Measurements from ENCODE around the gene CFAP299.
"Not testable (repeated sequence)": the region's sequence is repeated elsewhere in the genome, so short reads cannot be mapped to it uniquely, and the experiment has no call there.

Gene CFAP299

DNA sequence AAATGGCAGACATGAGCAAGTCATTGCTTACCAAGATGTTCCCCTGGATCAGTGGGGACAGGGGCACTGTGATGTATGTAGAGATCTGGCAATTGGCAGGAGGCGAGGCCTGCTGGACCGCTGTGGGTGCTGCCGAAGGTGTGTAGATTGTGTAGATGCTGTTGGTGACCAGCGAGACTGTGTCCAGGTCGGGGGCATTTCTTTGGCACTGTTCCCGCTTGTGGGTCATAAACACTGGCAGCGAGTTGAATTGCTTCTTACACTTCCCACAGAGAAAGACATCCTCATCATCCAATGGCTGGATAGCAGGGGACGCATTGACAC, 52.7 kb downstream of the CFAP299 start:
- DNase-seq (ENCODE audit: low read depth in 2 of 2) = no peak

DNA sequence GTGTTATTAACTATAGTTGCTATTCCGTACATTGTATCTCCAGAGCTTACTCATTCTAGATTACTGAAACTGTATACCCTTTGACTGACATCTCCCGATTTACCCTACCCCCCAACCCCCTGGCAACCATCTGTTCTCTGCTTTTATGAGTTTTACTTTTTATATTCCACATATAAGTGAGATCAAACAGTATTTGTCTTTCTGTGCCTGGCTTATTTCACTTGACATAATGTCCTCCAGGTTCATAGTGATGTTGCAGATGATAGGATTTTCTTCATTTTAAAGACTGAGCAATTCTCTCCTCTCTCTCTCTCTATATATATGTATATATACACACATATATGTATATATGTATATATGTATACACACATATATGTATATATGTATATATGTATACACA, 54.6 kb downstream of the CFAP299 start:
- DNase-seq (ENCODE audit: low read depth in 2 of 2) = no peak

DNA sequence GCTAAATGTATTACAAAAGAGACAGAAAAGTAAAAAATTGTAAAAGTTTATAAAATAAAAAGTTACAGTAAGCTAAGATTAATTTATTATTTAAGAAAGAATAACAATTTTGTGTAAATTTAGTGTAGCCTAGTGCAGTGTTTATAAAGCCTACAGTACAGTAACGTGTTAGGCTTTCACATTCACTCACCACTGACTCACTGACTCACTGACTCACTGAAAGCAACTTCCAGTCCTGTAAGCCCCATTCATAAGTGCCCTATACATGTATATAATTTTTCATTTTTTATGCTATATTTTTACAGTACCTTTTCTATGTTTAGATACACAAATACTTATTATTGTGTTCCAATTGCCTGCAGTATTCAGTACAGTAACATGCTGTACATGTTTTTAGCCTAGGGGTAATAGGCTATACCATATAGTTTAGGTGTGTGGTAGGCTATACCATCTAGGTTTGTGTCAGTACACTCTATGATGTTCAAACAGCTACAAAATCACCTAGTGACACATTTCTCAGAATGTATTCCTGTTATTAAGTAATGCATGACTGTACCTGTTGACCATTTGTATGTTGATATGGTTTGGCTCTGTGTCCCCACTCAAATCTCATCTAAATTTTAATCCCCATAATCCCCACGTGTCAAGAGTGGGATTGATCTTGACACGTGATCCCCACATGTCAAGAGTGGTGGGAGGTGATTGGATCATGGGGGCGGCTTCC, 57.9 kb downstream of the CFAP299 start:
- no peak for DNase-seq (ENCODE audit: low read depth in 2 of 2)

DNA sequence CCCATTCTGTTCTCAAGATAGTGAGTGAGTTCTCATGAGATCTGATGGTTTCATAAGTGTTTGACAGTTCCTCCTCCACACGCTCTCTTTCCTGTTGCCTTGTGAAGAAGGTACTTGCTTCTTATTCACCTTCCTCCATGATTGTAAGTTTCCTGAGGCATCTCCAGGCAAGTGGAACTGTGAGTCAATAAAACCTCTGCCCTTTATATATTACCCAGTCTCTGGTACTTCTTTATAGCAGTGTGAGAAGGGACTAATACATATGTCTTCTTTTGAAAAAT, 58.4 kb downstream of the CFAP299 start:
- no peak for DNase-seq (ENCODE audit: low read depth in 2 of 2)

DNA sequence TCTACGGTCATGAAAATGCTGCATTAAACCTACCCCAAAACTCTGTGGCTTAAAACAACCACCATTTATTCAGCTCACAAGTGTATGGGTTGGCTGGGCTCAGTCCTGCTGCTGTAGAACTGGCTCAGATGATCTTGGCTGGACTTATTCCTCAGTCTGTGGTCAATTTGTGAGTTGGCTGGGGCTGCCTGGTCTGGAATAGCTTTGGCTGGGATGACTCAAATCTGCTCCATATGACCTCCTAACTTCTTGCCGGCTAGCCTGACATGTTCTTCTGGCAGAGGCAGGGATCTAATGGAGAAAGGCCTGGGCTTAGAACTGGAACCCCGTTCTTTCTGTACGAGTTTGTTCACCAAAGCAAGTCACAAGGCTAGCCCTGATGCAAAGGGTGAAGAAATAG, 71.7 kb downstream of the CFAP299 start:
- no peak for DNase-seq (ENCODE audit: low read depth in 2 of 2)

DNA sequence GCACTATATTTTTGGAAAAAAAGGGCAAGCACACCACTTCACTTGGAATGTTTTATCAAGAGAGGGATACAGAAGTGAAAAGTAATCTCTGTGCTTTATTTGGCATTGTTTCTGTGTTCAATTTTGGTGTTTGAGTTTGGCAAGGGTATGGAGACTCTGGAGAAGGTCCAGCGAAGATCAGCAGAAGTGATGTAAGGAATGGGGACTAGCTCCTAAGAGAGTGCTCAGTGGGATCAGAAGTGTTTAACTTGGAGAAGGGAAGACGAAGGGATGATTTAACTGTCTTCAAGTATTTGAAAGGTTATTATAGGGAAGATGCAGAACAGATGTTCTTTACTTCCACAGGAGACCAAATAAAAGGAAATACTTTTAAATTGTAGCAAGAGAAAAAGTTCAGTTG, 74.3 kb downstream of the CFAP299 start:
- DNase-seq (ENCODE audit: low read depth in 2 of 2) = no peak

DNA sequence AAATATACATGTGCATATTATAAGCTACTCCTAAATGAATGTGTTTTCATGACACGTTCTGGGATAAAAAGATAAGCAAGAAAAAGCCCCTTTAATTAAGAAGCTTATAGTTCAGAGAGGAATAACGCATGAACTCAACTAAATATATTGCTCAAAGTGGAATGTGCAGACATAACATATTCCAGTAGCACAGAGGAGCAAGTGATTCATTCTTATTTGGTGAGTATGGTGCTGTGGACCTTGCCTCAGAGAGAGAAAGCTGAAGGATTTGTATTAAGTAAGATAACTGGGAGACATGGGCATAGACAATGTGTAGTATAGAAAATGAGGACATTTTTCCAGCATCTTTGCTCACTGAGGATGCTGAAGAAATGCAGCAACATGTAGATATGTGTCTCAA, 76.8 kb downstream of the CFAP299 start:
- DNase-seq (ENCODE audit: low read depth in 2 of 2) = no peak

DNA sequence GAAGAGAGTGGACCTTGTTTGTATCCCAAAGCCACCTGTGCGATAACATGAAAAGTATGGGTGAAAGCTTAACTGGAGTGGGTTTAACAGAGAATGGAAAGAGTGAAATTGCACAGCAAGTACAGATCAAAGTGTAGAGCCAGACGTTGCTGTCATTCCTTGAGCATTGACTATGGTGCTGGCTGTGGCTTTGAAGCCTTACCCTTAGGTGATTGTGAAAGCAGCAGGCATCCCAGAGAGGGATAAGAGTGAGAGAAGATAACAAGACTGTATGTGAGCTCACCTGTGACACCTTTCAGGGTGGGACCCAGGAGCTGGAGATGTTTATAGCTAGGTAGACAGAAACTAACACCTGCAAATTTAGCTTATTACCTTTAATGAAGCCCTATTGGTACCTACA, 77.6 kb downstream of the CFAP299 start:
- no peak for DNase-seq (ENCODE audit: low read depth in 2 of 2)

DNA sequence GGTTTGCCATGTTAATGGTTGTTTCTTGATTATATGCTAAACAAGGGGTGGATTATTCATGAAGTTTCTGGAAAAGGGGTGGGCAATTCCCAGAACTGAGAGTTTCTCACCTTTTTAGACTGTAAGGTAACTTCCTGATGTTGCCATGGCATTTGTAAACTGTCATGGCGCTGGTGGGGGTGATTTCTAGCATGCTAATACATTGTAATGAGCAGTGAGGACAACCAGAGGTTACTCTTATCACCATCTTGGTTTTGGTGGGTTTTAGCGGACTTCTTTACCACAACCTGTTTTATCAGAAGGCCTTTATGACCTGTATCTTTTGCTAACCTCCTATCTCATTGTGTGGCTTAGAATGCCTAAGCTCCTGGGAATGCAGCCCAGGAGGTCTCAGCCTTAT, 81.5 kb downstream of the CFAP299 start:
- no peak for DNase-seq (ENCODE audit: low read depth in 2 of 2)

DNA sequence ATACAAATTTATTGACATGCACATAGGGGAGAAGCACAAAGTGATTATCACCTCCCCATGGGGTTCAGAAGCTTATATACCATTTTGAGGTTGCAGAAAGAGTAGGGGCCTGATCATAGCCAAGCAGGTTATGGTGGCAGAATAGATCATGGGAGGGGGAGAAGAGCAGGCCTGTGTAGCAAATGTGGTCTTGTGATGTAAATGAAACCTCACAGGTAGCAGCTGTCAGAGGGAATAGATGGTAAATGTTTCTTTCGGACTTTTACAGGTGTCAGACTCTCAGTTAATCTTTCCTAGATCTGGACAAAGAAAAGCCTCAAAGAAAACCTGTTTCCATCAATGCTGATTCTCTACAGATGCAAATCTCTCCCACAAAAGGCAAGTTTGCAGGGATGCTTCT, 84.4 kb downstream of the CFAP299 start:
- DNase-seq (ENCODE audit: low read depth in 2 of 2) = no peak

DNA sequence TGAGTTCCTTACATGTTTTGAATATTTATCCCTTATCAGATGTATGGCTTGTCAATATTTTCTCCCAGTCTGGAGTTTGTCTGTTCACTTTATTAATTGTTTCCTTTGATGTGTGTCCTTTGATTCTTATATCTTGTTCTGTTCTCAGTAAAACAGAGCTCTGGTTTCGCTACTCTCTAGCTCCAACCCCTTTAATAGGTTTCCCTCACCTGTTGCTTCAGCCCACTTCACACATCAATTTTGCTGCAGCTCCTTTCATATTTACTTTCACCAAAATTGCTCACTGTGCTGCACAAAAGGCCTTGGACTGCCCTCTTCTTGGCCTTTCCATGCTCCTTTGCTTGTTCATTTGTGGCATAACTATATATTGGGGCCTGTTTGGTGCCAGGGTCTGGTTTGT, 85.1 kb downstream of the CFAP299 start:
- DNase-seq (ENCODE audit: low read depth in 2 of 2) = no peak

DNA sequence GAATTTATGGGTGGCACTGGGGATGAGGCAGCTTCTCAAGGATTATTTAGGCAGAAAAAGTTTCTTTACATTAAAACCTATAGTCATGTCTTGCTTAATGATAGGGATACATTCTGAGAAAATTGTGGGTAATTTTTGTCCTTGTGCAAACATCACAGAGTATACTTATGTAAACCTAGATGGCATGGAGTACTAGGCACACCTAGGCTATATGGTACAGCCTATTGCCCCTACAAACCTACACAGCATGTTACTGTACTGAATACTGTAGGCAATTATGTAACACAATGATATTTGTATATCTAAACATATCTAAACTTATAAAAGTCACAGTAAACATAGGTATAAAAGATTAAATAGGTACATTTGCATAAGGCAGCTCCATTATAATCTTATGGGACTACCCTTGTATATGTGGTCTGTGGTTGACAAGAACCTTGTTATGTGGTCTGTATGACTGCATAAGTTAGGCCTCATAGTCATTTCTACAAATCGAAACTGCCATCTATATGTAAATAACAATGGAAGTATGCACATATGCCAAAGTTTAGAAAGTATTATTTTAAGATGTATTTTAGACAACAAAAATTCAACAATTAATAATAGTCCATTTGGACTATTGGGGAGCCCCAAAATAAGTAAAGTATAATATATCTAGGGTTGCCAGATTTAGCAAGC, 87.3 kb downstream of the CFAP299 start:
- no peak for DNase-seq (ENCODE audit: low read depth in 2 of 2)

DNA sequence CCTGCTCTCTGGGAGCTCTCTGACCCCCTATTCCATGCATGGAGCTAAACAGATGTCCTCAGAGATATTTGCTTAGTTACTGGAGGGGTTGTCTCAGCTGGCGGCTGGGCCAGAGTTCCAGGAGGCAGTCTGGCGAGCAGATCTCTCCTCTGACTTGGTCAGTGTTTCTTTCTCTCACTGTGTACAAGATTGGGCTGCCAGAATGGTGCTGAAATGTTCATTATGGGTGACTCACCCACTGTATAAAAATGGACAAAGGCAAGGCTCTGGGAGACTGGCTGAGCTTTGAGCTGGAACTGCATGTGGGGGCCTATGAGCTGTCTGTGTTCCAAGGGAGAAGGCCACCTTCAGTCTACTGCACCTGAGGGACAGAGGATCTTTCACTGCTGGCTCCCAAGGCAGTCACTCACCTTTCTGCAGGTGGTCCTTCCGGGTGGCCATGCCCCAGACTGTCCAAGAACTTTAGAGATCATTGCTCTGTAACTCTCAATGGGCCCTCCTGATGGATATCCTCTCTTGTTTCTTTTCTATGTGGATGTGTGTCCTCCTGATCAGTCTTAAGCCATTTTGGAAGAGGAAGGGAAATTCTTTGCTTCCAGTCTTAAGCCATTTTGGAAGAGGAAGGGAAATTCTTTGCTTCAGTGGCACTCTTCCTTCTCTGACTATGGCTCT, 88.2 kb downstream of the CFAP299 start:
- DNase-seq (ENCODE audit: low read depth in 2 of 2) = no peak

DNA sequence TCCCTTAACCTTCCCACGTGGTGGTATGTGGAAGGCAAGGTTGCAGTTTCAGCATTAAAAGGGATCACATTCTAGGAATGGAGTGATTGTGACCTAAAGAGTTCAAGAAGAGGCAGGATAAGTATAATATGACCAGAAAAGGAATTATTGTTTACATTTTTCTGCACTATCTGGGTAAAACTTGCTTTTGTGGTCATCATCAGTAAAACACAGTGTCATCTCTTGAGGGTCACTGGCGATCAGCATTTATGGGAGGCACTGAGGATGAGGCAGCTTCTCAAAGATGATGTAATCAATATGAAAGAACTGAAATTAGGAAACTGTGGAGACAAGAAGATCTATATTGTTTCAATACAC, 88.7 kb downstream of the CFAP299 start:
- DNase-seq (ENCODE audit: low read depth in 2 of 2) = no peak

DNA sequence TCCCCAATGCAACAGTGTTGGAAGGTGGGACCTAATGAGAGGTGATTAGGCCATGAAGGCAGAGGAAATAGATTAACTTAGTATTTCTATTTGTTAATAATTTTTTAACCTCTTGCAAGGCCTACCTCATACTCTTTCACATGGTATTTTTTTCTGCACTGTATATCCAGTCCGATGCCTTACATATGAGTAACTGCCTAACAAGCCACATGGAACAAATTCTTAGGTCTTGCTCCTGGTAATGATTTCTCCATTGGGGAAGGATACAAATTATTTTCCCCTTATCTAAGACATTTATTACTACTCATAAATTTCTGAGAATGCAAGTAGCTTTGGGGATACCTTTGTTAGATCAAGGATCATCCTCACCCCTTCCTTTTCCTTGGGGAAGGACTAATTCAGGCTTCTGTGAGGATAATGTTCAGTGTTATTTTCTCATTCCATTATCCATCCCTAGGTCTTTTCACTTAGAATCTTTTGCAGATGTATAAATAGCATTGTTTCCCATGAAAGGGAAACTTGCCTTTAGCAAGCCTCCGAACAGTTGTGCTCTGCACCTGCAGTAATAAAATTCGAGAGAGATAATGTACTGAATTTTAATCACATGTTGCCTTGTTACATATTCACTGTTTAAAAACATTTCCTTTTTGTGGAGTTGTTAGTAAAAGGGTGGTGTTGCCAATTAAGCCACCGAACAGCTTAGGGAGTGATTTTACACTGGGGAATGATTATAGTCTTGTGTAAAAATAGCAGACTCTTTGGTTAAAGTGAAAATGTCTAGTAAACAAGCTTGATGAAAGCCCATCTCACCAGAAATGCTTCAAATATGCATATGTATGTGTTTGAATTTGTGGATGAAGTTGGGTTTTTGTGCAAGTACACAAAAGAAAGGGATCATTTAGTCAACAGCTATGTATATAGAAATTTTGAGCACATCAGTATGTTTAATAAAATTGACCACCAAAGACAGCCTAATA, 89.9 kb downstream of the CFAP299 start:
- DNase-seq (ENCODE audit: low read depth in 2 of 2) = no peak

DNA sequence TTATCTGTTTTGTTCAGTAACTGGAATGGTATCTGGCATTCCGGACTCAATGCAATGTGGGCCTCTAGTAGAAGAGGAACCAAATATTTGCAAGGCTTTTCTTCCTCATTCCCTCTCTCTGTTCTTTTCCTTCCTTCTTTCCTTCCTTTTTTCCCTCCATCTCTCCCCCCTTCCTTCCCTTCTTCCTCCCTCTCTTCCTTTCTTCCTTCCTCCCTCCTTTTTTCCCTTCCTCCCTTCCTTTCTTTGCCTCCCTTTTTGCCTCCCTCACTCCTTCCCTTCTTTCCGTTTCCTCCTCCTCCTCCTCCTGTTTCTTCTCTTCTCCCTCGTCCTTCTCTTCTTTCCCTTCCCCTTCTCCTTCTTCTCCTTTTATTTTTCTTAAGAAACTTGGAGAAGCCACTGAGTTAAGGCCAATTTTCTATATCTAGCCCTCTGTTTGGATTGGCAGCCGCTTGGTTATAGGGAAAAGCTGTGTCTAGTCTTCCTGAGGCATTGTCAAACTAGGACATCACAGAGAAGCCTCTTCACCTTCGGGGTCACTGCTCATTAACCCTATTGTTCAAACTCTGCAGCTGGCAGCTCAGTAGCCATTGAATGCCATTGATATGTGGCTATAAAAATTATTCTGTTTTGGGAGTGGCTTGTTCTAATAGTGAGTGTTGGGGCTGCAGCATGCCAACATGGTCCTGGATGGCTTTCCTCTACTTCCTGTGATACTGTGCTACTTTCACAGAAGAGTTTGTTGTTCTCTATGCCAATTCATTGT, 95.9 kb downstream of the CFAP299 start:
- DNase-seq (ENCODE audit: low read depth in 2 of 2) = no peak

DNA sequence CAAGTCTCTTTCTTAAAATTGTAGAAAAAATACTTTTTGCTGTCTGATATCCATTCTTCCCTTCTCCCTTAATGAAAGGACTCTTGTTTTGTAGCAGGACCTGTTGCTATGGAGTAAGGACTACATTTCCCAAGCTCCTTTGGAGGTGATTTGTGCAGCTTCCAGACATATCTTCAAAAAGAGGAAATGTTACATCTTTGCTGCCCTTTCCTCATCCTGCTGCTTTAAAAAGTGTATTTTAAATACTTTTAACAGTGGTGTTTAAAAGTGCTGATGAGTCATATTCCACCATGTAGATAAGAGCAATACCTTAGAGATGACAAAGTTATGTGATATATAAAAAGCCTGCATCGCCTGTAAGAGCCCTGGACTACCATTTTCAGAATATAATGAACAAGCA, 98.7 kb downstream of the CFAP299 start:
- no peak for DNase-seq (ENCODE audit: low read depth in 2 of 2)

DNA sequence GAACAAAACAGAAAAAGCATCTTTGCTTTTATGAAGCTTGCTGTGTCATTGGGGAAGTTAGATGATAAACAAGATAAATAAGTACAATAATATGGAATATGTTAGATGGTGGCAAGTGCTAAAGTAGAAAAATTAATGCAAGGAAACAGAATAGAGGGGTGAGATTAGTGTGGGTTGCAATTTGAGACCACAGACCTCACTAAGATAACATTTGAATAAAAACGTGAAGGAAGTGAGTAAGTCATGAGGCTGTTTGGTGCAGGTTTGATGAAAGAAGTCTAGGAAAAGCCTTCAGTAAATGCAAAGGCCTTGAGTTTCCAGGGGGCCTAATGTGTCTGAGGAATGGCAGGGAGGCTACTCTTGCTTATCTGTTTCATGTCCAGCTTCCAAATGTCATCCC, 102.5 kb downstream of the CFAP299 start:
- DNase-seq (ENCODE audit: low read depth in 2 of 2) = no peak

DNA sequence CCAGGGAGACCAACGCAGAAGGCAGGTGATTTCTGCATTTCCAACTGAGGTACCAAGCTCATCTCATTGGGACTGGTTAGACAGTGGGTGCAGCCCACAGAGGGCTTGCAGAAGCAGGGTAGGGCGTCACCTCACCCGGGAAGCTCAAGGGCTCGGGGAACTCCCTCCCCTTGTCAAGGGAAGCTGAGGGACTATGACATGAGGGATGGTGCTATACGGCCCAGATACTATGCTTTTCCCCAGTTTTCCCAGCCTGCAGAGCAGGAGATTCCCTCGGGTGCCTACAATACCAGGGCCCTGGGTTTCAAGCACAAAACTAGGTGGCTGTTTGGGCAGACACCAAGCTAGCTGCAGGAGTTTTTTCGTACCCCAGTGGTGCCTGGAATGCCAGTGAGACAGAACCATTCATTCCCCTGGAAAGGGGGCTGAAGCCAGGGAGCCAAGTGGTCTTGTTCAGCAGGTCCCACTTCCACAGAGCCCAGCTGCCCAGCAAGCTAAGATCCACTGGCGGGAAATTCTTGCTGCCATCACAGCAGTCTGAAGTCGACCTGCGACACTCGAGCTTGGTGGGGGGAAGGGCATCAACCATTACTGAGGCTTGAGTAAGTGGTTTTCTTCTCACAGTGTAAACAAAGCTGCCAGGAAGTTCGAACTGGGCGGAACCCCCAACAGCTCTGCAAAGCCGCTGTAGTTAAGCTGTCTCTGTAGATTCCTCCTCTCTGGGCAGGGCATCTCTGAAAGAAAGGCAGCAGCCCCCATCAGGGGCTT, 103.9 kb downstream of the CFAP299 start:
- DNase-seq (ENCODE audit: low read depth in 2 of 2) = not testable (repeated sequence)

DNA sequence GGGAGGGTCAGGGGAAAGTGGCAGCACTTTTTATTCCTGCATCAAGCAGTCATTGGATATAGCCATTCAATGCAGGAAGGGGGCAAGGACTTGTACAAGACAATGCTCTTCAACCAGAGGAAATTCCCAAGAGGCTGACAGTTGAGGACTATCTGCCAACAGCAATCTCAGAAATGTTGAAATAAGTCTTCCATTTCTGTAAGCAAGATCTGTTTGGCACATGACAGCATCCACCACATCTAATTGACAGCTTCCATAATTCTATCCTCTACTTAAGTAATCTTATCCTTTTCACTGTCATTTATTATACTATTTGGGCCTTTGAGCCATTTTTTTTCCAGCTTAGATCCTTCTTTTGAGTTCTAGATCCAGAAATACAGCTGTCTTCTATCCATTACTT, 110.7 kb downstream of the CFAP299 start:
- no peak for DNase-seq (ENCODE audit: low read depth in 2 of 2)

DNA sequence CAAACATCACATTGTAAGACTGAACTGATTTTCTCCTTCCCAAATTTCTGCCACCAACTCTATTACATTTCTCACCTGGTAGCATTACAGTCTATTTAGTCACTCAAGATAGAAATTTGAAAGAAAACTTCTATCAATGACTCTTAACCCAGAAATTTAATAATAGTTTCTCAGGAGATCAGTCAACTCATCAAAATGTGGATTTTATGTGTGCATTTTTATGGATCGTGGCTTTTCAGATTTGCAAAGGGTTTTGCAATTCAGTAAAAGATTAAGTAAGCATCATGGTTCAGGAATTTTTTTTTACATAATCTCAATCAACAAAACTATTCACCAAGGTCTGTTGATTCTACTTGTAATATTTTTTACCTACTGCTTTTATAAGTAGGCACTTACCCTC, 111.1 kb downstream of the CFAP299 start:
- DNase-seq (ENCODE audit: low read depth in 2 of 2) = no peak

Measured in activated CD4-positive, alpha-beta T cell treated with anti-CD3 and anti-CD28 coated beads for 24 hours (primary cell).